HG02970 (cell line): ENCODE results near the gene ASAP3.
A peak's percentile ranks its signal among the peaks of the same experiment; 100 is the strongest.
"Not testable (repeated sequence)": the region's sequence is repeated elsewhere in the genome, so short reads cannot be mapped to it uniquely, and the experiment has no call there.

Experiments
- ATAC-seq: cut with Tn5 transposase; IDR thresholded peaks from one replicate; pipeline ENCODE4 v1.9.1; 2021; ENCODE audit warnings: mild to moderate bottlenecking, moderate library complexity, moderate number of reproducible peaks; ENCODE audit not compliant: unreplicated experiment, low FRiP score

ASAP3 gene

GRCh38 chr1:23515905-23516304, 31.9 kb upstream of the ASAP3 start:
- no peak for ATAC-seq

DNA sequence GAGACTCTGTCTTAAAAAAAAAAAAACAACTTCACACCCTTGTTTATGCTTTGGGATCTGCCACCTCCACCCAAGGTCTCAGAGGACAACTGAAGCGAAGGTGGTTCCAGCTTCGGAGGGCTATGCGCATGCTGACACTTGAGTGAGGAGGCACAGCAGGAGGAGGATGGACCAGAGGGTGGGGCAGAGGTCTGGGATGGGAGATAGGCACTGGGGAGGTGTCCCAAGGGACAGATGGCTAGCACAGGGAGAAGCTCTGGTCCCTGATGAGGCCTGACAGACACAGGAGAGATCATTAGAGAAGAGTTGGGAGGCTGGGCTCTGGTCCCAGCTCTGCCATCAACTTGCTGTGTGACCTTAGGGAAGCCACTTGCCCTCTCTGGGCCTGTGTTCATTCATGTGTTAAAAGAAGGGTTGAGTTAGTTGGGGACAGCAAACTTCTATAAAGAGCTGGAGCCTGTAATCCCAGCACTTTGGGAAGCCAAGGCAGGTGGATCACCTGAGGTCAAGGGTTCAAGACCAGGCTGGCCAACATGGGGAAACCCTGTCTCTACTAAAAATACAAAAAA, 30.2 kb upstream of the ASAP3 start:
- no peak for ATAC-seq

GRCh38 chr1:23509896-23510295, 25.9 kb upstream of the ASAP3 start:
- no peak for ATAC-seq

DNA sequence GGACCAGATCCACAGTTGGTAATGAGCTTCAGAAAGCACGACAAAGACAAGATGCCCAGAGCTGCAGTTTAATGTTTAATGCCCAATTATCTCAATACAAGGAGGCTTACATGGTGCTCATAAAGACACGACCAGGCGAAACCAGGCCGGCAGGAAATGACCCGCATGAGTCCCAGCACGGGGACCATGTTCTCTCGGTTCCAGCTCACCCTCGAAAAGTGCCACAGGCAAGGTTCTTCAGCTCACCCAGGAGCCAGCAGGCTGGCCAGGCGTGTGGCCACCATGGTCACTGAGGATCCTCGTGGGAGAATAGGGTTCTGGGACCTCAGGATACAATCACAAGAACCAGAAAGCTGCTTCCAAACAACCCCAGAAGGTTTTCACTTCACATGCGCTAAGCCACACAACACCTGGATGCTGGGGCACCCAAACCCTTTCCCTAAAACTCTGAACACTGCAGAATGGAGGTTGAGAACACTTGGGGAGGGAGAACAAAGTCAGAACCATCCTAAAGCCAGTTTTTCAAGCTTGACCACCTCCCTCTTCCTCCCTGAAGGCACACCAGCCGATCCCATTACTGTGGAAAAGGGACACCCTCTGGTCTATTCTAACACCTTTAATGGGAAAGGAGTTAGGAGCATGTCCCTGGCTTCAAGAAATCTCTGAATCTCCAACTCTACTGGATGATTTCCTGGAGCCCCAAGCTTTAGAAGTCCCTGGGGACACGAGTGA, 22.6 kb upstream of the ASAP3 start:
- ATAC-seq, result no peak

DNA sequence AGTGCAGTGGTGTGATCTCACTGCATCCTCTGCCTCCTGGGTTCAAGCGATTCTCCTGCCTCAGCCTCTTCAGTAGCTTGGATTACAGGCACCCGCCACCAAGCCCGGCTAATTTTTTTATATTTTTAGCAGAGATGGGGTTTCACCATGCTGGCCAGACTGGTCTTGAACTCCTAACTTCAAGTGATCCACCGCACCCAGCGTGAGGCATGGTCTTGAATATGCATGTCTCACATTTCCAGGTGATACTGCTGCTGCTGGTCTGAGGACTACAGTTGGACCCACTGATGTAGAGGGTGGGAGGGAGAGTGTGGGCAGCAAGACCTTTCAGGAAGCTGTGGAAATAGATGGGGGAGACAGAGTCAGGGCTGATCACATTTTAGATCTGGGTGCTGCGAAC, 21.9 kb upstream of the ASAP3 start:
- no peak for ATAC-seq

DNA sequence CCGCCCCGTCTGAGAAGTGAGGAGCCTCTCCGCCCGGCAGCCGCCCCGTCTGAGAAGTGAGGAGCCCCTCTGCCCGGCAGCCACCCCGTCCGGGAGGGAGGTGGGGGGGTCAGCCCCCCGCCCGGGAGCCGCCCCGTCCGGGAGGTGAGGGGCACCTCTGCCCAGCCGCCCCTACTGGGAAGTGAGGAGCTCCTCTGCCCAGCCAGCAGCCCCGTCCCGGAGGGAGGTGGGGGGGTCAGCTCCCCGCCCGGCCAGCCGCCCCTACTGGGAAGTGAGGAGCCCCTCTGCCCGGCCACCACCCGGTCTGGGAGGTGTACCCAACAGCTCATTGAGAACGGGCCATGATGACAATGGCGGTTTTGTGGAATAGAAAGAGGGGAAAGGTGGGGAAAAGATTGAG, 20.2 kb upstream of the ASAP3 start:
- not testable (repeated sequence) for ATAC-seq

GRCh38 chr1:23502951-23503350, 19.0 kb upstream of the ASAP3 start:
- no peak for ATAC-seq

GRCh38 chr1:23500466-23500865, 16.5 kb upstream of the ASAP3 start:
- no peak for ATAC-seq

- no peak for ATAC-seq
Measured at GRCh38 chr1:23497777-23498439, 13.9 kb upstream of the ASAP3 start.

DNA sequence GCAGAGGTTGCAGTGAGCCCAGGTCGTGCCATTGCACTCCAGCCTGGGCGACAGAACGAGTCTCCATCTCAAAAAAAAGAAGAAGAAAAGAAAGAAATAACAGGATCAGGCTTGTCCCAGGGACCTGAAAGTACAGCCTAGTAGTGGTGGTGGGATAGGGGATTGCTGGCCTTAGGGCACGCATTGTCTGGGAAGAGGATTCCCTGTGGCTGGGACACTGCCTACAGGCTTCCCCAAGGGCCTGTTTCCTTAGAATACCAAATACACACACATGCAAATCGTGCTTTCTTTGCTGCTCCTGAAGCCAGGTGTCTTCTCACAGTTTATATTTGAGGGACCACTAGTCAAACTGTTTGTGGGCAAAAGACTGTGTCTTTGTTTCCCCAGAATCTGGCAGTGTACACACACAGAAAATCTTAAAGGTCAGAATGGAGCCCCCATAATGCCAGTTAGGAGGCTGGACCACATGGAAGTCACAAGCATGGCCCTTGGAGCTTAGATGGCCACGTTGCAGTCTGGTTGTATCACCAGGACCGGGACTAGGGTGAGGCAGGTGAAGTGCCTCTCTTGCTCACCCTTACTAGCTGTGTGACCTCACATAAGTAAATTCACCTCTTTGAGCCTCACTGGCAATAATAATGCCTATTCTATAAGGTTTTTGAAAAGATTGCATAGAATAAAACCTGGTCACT, 12.7 kb upstream of the ASAP3 start:
- ATAC-seq, result no peak

GRCh38 chr1:23494836-23495235, 10.9 kb upstream of the ASAP3 start:
- not testable (repeated sequence) for ATAC-seq

- ATAC-seq, result not testable (repeated sequence)
Measured at GRCh38 chr1:23492776-23493175, 8.8 kb upstream of the ASAP3 start.

GRCh38 chr1:23492132-23492720, 8.2 kb upstream of the ASAP3 start:
- no peak for ATAC-seq

GRCh38 chr1:23489842-23490241, 5.9 kb upstream of the ASAP3 start:
- no peak for ATAC-seq

DNA sequence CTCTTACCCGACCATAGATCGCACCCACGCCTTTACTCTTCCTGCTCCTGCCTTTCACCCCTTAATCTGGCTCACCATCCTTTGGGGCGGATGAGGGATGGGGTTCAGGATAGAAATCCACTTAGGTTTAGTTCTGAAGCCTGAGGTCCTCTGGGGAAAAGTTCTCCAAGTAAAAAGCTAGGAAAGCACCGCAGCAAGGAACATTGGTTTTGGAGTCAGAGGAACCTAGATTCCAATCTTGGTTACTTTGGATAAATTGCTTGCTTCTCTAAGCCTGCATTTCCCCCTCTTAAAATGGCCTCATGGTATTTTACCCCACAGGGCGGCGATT, 988 bp upstream of the ASAP3 start:
- no peak for ATAC-seq

- ATAC-seq, result peak; percentile 52
Measured at GRCh38 chr1:23484253-23485001, 448 bp upstream of the ASAP3 start.

DNA sequence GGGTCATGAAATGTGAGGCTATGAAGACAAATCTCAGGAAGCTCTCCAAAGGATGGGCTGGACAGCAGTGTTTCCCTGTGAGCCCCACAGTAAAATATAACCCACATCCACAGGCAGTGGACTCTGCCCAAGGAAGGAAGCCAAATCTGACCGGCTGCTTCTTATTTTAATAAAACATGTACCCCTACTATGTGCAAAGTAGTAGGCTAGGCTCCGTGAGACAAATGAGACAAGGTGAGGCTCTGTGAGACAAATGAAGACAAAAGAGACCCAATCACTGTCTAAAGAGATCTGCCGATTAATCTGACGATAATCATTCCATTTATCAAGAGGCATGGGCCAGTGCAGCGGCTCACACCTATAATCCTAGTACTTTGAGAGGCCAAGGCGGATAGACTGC, 2.1 kb downstream of the ASAP3 start:
- no peak for ATAC-seq

GRCh38 chr1:23481026-23481597, 2.9 kb downstream of the ASAP3 start:
- ATAC-seq, result no peak

GRCh38 chr1:23480187-23481025, 3.6 kb downstream of the ASAP3 start:
- ATAC-seq, result no peak
